ENCODE data around the gene CSNK1D. TPM values are rescaled to one million over a fixed set of nuclear protein-coding genes. Genes with fewer than 3 reads are reported as not detected.

Gene CSNK1D
- total RNA-seq, result 100 to 1,000 TPM in 1 of 4 donors, 10 to 100 TPM in 3; 24.6 to 102 (median 57.1) TPM

DNA sequence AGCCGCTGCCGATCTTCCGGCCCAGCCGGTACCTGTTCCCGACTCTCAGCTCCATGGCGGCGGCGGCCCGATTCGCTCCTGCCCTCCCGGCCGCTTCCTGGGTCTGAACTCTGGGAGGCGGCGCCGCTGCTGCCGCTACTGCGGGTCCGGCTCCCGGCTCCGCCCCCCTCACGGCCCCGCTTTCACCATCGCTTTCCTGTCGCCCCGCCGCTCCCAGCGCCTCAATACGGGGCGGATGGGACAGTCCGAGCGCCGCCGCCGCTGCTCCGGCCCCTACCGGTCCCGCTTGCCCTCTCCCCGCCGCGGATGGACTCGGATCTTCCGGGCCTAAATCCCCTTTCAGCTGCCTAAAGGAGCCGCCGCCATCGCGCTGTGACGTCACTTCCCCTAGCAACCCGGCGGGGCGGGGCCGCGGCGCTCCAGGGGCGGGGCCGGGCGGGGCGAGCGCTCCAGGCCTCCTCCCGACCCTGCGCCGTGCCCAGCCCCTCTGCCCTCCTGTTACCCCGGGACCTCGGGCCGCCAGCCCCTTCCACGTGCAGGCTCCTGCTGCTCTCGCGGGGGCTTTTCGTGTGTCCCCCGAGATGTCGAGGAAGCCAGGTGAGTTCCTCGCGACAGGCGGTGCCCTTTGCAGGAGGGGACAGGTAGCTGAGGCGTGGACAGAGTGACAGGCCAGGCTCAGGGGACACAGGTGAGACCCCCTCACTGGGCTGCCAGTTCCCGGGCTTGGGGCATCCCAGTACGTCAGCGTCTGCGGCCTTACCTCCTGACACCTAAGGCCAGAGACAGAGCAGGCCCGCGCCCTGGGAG, at the start of gene CSNK1D:
TSS of gene CSNK1D (minus strand) at position 374 of the 807 bp plus-strand sequence. CDS start at position 55, 319 bp downstream.
- TF ChIP-seq, protein P1, sequence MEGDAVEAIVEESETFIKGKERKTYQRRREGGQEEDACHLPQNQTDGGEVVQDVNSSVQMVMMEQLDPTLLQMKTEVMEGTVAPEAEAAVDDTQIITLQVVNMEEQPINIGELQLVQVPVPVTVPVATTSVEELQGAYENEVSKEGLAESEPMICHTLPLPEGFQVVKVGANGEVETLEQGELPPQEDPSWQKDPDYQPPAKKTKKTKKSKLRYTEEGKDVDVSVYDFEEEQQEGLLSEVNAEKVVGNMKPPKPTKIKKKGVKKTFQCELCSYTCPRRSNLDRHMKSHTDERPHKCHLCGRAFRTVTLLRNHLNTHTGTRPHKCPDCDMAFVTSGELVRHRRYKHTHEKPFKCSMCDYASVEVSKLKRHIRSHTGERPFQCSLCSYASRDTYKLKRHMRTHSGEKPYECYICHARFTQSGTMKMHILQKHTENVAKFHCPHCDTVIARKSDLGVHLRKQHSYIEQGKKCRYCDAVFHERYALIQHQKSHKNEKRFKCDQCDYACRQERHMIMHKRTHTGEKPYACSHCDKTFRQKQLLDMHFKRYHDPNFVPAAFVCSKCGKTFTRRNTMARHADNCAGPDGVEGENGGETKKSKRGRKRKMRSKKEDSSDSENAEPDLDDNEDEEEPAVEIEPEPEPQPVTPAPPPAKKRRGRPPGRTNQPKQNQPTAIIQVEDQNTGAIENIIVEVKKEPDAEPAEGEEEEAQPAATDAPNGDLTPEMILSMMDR (IDR thresholded peaks at IDR 0.05), result no peak
- peak in 3 of 4 donors; percentile 64 to 94 (median 91) for TF ChIP-seq POLR2A (IDR thresholded peaks at IDR 0.05)
- WGBS, 2 donors, result 0% methylated on average over 16 of the region's 80 CpGs; no CpG with 5 or more reads in 1 of the 2 donors
- peak within 1 kb of the TSS; percentile 100 for H3K27ac ChIP-seq
- DNase-seq, result peak; percentile 72
- H3K36me3 ChIP-seq, result peaks cover 0 to 35% (median 0%) of the 10 kb centered on the region in 3 donors
- no peaks in the 10 kb centered on the region for H3K27me3 ChIP-seq
- no peaks in the 10 kb centered on the region for H3K9me3 ChIP-seq
- intact Hi-C loops (cut with DNase I), result no loop called here
- H3K4me1 ChIP-seq, result peaks cover 29 to 60% (median 45%) of the 10 kb centered on the region in 3 donors
- H3K4me3 ChIP-seq, result peak within 1 kb of the TSS; percentile 94 to 99 (median 96)

DNA sequence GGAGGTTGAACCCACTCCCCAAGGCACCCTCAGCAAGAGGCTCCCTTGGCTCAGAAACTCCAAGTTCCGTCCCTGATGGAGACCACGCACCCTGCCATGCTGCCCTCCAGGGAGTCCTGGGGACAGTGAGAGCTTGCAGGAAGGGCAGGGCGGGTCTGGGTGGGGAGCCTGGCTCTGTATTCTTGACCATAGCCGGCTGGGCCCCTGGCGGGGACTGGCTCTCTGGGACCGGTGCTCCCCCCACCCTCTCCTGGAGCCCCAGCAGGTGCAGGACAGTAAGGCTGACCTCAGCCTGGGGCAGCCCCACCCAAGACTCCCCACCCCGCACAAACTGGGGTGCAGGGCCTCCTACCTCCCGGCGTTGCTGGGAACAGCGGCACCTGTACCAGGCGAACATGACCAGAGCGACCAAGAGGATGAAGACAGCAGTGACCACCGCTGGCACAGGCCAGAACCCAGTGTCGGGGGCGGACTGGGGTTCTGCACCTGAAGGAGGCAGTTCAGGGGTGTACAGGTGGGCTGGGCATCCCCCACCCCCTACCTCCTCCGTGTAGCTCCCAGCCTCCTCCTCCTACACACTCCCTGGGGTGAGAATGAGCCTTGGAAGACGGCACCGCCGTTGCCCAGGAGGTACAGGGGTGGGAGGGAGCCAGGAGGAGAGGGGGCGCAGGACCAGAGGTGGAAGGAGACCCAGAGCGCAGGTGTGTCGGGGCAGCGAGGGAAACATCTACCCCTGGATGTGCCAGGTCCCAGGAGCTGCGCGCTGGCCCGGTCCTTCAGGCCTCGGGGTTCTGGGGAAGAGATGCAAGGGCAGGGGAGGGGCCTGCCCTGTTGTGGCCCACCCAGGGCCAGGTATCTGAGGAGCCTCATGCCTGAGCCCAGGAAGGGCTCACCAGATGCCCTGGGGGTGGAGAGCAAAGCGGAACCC, 49.3 kb upstream of the CSNK1D start:
- Histone ChIP-seq H3K4me3 (no peak overlapping the region), H3K36me3 (no peaks in the 10 kb centered on the region), H3K27me3 (peaks cover 0 to 76% (median 0%) of the 10 kb centered on the region in 4 donors), H3K27ac (no peak overlapping the region), H3K9me3 (no peaks in the 10 kb centered on the region), H3K4me1 (peaks cover 0 to 29% (median 6%) of the 10 kb centered on the region in 3 donors)
- 67 to 93% methylated on average over 3 to 8 of the region's 28 CpGs for WGBS, 2 donors
- TF ChIP-seq, protein P1 (IDR thresholded peaks at IDR 0.05), result no peak
- TF ChIP-seq POLR2A (IDR thresholded peaks at IDR 0.05), result no peak
- intact Hi-C loops (cut with DNase I), result loop anchor here (5.0 kb wide), 1 partner anchor 85 kb away; no protein-coding TSS in a partner anchor
- no peak for DNase-seq

DNA sequence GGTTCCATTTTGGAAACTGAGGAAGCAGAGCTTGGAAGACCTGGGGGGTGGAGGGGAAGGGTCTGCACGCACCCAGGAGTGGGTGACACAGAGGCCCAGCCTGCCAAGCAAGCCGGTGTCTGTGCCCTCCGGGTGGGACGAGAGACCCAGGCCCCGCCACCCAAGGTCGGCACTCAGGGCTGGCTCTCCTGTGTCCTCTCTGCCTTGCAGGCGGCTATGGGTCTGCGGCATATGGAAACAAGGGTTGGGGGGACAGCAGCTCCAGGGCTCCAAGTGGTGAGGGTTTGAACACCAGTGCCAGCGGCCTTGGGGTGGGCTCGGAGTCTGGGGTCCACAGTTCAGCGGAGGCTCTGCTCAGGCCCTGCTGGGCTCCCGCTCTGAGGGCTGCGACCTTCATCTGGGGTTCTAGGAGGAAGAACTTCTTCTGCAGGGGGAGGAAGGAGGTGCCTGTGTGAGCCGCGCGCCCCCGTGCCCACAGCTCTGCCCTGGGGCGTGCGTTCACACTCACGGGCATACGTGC, 48.5 kb upstream of the CSNK1D start:
- H3K9me3 ChIP-seq, result no peaks in the 10 kb centered on the region
- intact Hi-C loops (cut with DNase I), result loop anchor here (5.0 kb wide), 1 partner anchor 85 kb away; no protein-coding TSS in a partner anchor
- peak overlapping the region in 1 of 4 donors; percentile 25 for H3K4me3 ChIP-seq
- H3K27me3 ChIP-seq, result peaks cover 0 to 76% (median 0%) of the 10 kb centered on the region in 4 donors
- peaks cover 0 to 21% (median 6%) of the 10 kb centered on the region in 3 donors for H3K4me1 ChIP-seq
- DNase-seq, result no peak
- no peaks in the 10 kb centered on the region for H3K36me3 ChIP-seq
- H3K27ac ChIP-seq, result no peak overlapping the region
- no CpG with 5 or more reads among the region's 21 CpGs for WGBS, 2 donors
- TF ChIP-seq POLR2A (IDR thresholded peaks at IDR 0.05), result no peak

DNA sequence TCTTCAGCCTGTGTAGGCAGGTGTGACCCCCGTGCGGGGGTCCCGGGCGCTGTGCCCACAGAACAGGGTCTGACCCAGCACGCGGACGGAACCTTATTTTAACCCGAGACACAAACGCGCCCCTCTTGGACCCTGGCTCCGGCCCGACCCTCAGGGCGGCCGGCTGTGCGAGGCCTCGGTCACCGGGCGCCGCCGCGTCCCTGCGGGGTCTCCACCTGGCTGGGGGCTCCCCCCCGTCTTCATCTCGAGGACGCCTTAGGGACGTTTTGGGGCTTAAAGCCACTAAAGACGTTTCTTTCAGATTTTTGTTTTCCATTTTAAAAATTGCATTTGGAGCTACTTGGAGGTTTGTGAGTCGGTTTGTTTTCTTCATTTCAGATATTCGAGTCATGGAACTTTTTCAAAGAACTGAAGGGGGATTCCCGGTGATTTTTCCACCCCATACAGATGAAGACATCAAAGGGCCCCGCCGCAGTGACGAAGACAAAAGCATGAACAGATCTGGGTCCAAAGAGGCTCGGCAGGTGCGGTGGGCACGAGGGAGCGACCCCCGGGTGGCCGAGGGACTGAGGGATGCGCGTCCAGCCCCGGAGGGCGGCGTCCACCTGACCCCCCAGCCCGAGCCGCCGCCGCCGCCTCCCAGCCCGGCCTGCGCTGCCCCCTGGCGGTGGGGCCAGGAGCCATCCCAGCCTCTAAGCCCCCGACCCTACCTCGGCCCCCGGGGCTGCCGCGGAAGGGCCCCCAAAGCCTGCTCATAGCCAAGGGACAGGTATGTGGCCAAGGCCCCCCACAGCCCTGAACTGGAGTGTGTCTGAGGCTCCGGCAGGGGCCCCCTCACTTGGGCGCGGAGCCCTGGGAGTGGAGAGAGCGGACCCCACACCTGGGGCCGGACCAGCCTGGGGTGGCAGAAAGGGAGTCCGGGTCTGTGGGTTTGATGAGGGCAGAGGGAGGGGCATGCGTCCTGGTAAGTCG, 47.7 kb upstream of the CSNK1D start:
- TF ChIP-seq POLR2A (IDR thresholded peaks at IDR 0.05), result no peak
- TF ChIP-seq, protein P1 (IDR thresholded peaks at IDR 0.05), result peak; percentile 89 to 98 (median 94)
- Histone ChIP-seq H3K27ac (no peak overlapping the region), H3K36me3 (no peaks in the 10 kb centered on the region), H3K4me1 (peaks cover 0 to 27% (median 6%) of the 10 kb centered on the region in 3 donors), H3K27me3 (peaks cover 0 to 76% (median 0%) of the 10 kb centered on the region in 4 donors), H3K4me3 (peak overlapping the region in 2 of 4 donors; percentile 25 to 29), H3K9me3 (no peaks in the 10 kb centered on the region)
- 44 to 56% methylated on average over 20 to 31 of the region's 65 CpGs for WGBS, 2 donors
- intact Hi-C loops (cut with DNase I), result loop anchor here (5.0 kb wide), 1 partner anchor 84 kb away; no protein-coding TSS in a partner anchor
- DNase-seq, result no peak
